ENCODE data around the gene LINC00305.

DNA sequence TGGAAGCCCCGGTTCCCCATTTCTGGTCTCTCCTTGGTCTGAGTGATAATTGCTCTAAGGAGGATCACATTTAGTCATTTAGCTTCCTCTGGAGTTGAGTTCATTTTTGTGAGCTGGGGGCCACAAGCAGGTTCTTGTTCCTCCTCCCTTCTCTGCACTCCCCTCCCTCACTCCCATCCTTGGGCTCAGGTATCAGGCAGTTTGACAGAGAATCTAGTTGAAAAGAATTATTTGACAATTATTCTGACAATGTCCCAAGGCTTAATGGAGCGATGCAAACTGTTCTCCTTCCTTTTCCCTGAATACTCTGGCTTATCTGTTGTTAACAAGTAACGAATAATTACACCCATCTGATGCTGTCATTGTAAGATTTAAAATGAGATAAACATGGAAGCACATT is 117.5 kb downstream of the LINC00305 start:
- TF ChIP-seq, protein P1, sequence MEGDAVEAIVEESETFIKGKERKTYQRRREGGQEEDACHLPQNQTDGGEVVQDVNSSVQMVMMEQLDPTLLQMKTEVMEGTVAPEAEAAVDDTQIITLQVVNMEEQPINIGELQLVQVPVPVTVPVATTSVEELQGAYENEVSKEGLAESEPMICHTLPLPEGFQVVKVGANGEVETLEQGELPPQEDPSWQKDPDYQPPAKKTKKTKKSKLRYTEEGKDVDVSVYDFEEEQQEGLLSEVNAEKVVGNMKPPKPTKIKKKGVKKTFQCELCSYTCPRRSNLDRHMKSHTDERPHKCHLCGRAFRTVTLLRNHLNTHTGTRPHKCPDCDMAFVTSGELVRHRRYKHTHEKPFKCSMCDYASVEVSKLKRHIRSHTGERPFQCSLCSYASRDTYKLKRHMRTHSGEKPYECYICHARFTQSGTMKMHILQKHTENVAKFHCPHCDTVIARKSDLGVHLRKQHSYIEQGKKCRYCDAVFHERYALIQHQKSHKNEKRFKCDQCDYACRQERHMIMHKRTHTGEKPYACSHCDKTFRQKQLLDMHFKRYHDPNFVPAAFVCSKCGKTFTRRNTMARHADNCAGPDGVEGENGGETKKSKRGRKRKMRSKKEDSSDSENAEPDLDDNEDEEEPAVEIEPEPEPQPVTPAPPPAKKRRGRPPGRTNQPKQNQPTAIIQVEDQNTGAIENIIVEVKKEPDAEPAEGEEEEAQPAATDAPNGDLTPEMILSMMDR (IDR thresholded peaks at IDR 0.05; ENCODE audit: insufficient read depth, low read length, poor library complexity, severe bottlenecking) = no peak
- TF ChIP-seq EZH2phosphoT487 (conservative IDR thresholded peaks at IDR 0.05; ENCODE audit: low read length) = no peak

Data from SU-DHL-6 (cell line).